HT1080 (cell line): ENCODE results near the gene TUT7. TPM values are rescaled to one million over a fixed set of nuclear protein-coding genes. Genes with fewer than 3 reads are reported as not detected.
"Not testable (repeated sequence)": the region's sequence is repeated elsewhere in the genome, so short reads cannot be mapped to it uniquely, and the experiment has no call there.

ENCODE experiments used
- DNase-seq: peaks from one replicate; pipeline ENCODE4 v3.0.0-alpha.2; 2015; ENCODE audit warnings: low read depth
- polyA plus RNA-seq, 2 experiments: library from polyadenylated mRNA; depleted of rRNA; stranded (reverse); fragments of >200 nt; gene quantifications; 2 replicates each; pipeline ENCODE4 v1.2.3, GENCODE V29; 2015
- total RNA-seq: library from RNA; depleted of rRNA; stranded (reverse); fragments of >200 nt; shearing (Covaris generic); gene quantifications from 2 replicates; pipeline ENCODE4 v1.2.3, GENCODE V29; 2014; rRNA removed

TUT7 gene
- total RNA-seq: 11.5 and 12.8 TPM in 2 replicates
- polyA plus RNA-seq (2015; cell fraction: cytosol; rRNA removed): 12.7 and 14.7 TPM in 2 replicates
- 34.5 and 41.0 TPM in 2 replicates for polyA plus RNA-seq (2015; cell fraction: nucleus; rRNA removed)

GRCh38 chr9:86354011-86354817 lies at the start of gene TUT7:
TUT7 (minus strand) TSS chr9:86354410; CDS start chr9:86353199, 1,211 bp downstream.
- peak; percentile 95 for DNase-seq

GRCh38 chr9:86402591-86402990 lies 48.4 kb upstream of the TUT7 start:
- no peak for DNase-seq

- DNase-seq: no peak
Observed at GRCh38 chr9:86396412-86396811, 42.2 kb upstream of the TUT7 start.

- DNase-seq: not testable (repeated sequence)
Observed at GRCh38 chr9:86390184-86390583, 36.0 kb upstream of the TUT7 start.

- DNase-seq: no peak
Observed at GRCh38 chr9:86389628-86390027, 35.4 kb upstream of the TUT7 start.

- DNase-seq: no peak
Observed at GRCh38 chr9:86387376-86387775, 33.2 kb upstream of the TUT7 start.

GRCh38 chr9:86383000-86383399 lies 28.8 kb upstream of the TUT7 start:
- not testable (repeated sequence) for DNase-seq

GRCh38 chr9:86376016-86376415 lies 21.8 kb upstream of the TUT7 start:
- no peak for DNase-seq

GRCh38 chr9:86369810-86370209 lies 15.6 kb upstream of the TUT7 start:
- no peak for DNase-seq

GRCh38 chr9:86368871-86369521 lies 14.8 kb upstream of the TUT7 start:
- peak; percentile 94 for DNase-seq

- DNase-seq: no peak
Observed at GRCh38 chr9:86361176-86361575, 7.0 kb upstream of the TUT7 start.

GRCh38 chr9:86359151-86359879 lies 5.1 kb upstream of the TUT7 start:
- no peak for DNase-seq

GRCh38 chr9:86356871-86357866 lies 3.0 kb upstream of the TUT7 start:
- DNase-seq: no peak

- DNase-seq: no peak
Observed at GRCh38 chr9:86355814-86356213, 1.6 kb upstream of the TUT7 start.

GRCh38 chr9:86354818-86355309 lies 654 bp upstream of the TUT7 start:
- no peak for DNase-seq

- DNase-seq: no peak
Observed at GRCh38 chr9:86353655-86354010, 577 bp downstream of the TUT7 start.

- no peak for DNase-seq
Observed at GRCh38 chr9:86352440-86353077, 1.7 kb downstream of the TUT7 start.

GRCh38 chr9:86351880-86352279 lies 2.3 kb downstream of the TUT7 start:
- DNase-seq: no peak

- DNase-seq: no peak
Observed at GRCh38 chr9:86350006-86350760, 4.0 kb downstream of the TUT7 start.
